H9 (cell line): Measurements from ENCODE around the gene TUNAR. TPM values are rescaled to one million over a fixed set of nuclear protein-coding genes. Genes with fewer than 3 reads are reported as not detected.

Experiments
- DNase-seq: peaks from one replicate; pipeline ENCODE4 v3.0.0-alpha.2; 2017
- H2AFZ ChIP-seq: one replicate; pipeline ENCODE4 v1.6.1; 2013; ENCODE audit warnings: mild to moderate bottlenecking, low read length, control low read depth, moderate library complexity
- H2AK5ac ChIP-seq: 2 replicates; pipeline ENCODE4 v1.6.1; 2013; ENCODE audit warnings: low read length, control low read depth, mixed read lengths; ENCODE audit not compliant: insufficient read length
- H2BK120ac ChIP-seq: one replicate; pipeline ENCODE4 v1.6.1; 2013; ENCODE audit warnings: low read depth, mild to moderate bottlenecking, low read length, control low read depth, inconsistent platforms; ENCODE audit not compliant: poor library complexity, severe bottlenecking
- H2BK12ac ChIP-seq: 2 replicates; pipeline ENCODE4 v1.6.1; 2013; ENCODE audit warnings: low read length, control low read depth, mixed read lengths, low read depth; ENCODE audit not compliant: insufficient read length
- H2BK15ac ChIP-seq: 2 replicates; pipeline ENCODE4 v1.6.1; 2013; ENCODE audit warnings: low read depth, low read length, control low read depth
- H2BK20ac ChIP-seq: one replicate; pipeline ENCODE4 v1.6.1; 2013; ENCODE audit warnings: low read depth, mild to moderate bottlenecking, low read length, control low read depth, inconsistent platforms; ENCODE audit not compliant: poor library complexity, severe bottlenecking
- H2BK5ac ChIP-seq: 2 replicates; pipeline ENCODE4 v1.6.1; 2013; ENCODE audit warnings: low read length, control low read depth, mixed read lengths; ENCODE audit not compliant: insufficient read length
- H3K14ac ChIP-seq: 2 replicates; pipeline ENCODE4 v1.6.1; 2013; ENCODE audit warnings: low read length, control low read depth; ENCODE audit not compliant: insufficient read depth
- H3K18ac ChIP-seq: 2 replicates; pipeline ENCODE4 v1.6.1; 2013; ENCODE audit warnings: low read depth, mild to moderate bottlenecking, mixed read lengths, low read length, control low read depth; ENCODE audit not compliant: insufficient read length
- H3K23ac ChIP-seq: 2 replicates; pipeline ENCODE4 v1.6.1; 2013; ENCODE audit warnings: low read length, control low read depth, mixed read lengths, low read depth; ENCODE audit not compliant: insufficient read length
- H3K23me2 ChIP-seq: 2 replicates; pipeline ENCODE4 v1.6.1; 2013; ENCODE audit warnings: low read depth, mild to moderate bottlenecking, mixed read lengths, low read length, control low read depth; ENCODE audit not compliant: insufficient read length, poor library complexity, severe bottlenecking
- H3K27ac ChIP-seq: 2 replicates; pipeline ENCODE4 v1.5.1; 2013; ENCODE audit warnings: low read length, control low read depth, mixed read lengths, low read depth; ENCODE audit not compliant: insufficient read length
- H3K27me3 ChIP-seq: 2 replicates; pipeline ENCODE4 v1.6.1; 2013; ENCODE audit warnings: low read length, control low read depth, inconsistent platforms; ENCODE audit not compliant: insufficient read depth
- H3K4ac ChIP-seq: 2 replicates; pipeline ENCODE4 v1.6.1; 2013; ENCODE audit warnings: low read depth, mild to moderate bottlenecking, control low read depth, inconsistent platforms, low read length, moderate library complexity
- H3K4me1 ChIP-seq: 2 replicates; pipeline ENCODE4 v1.6.1; 2013; ENCODE audit warnings: low read length, control low read depth, inconsistent platforms; ENCODE audit not compliant: insufficient read depth
- H3K4me2 ChIP-seq: 2 replicates; pipeline ENCODE4 v1.6.1; 2013; ENCODE audit warnings: low read length, control low read depth, mixed read lengths; ENCODE audit not compliant: insufficient read length, insufficient read depth
- H3K56ac ChIP-seq: 2 replicates; pipeline ENCODE4 v1.6.1; 2013; ENCODE audit warnings: low read depth, mild to moderate bottlenecking, mixed read lengths, low read length, control low read depth; ENCODE audit not compliant: insufficient read length
- H3K79me1 ChIP-seq: 2 replicates; pipeline ENCODE4 v1.6.1; 2013; ENCODE audit warnings: low read depth, mild to moderate bottlenecking, moderate library complexity, low read length, control low read depth, inconsistent platforms; ENCODE audit not compliant: insufficient read depth, poor library complexity, severe bottlenecking
- H3K79me2 ChIP-seq: 2 replicates; pipeline ENCODE4 v1.6.1; 2013; ENCODE audit warnings: low read length, control low read depth, inconsistent platforms; ENCODE audit not compliant: insufficient read depth
- H3K9ac ChIP-seq: 2 replicates; pipeline ENCODE4 v1.6.1; 2013; ENCODE audit warnings: low read length, control low read depth, mixed read lengths; ENCODE audit not compliant: insufficient read length; ENCODE audit errors: extremely low read depth
- H3K9me3 ChIP-seq: one replicate; pipeline ENCODE4 v1.6.1; 2013; ENCODE audit warnings: low read depth, low read length, inconsistent platforms; ENCODE audit not compliant: control insufficient read depth
- H3T11ph ChIP-seq: one replicate; pipeline ENCODE4 v1.6.1; 2013; ENCODE audit warnings: mild to moderate bottlenecking, low read length, control low read depth, inconsistent platforms
- H4K20me1 ChIP-seq: one replicate; pipeline ENCODE4 v1.6.1; 2013; ENCODE audit not compliant: control insufficient read depth, insufficient read length, insufficient read depth
- H4K5ac ChIP-seq: 2 replicates; pipeline ENCODE4 v1.6.1; 2013; ENCODE audit warnings: low read depth, mild to moderate bottlenecking, mixed read lengths, low read length, control low read depth; ENCODE audit not compliant: insufficient read length
- H4K8ac ChIP-seq: replicated peaks from 2 replicates; pipeline ENCODE4 v1.6.1; 2013; ENCODE audit warnings: low read length, control low read depth, mixed read lengths, low read depth; ENCODE audit not compliant: insufficient read length
- H4K91ac ChIP-seq: 2 replicates; pipeline ENCODE4 v1.6.1; 2013; ENCODE audit warnings: low read depth, mild to moderate bottlenecking, moderate library complexity, mixed read lengths, low read length, control low read depth; ENCODE audit not compliant: insufficient read length
- H3K27ac Mint-ChIP-seq, 3 experiments: 2 replicates in 2 of 3; 3 replicates in 1 of 3; pipeline ENCODE4 v1.8.0; 2020 to 2021; ENCODE audit warnings: mixed read lengths in 3 of 3, mild to moderate bottlenecking in 1 of 3, moderate library complexity in 1 of 3
- H3K27me3 Mint-ChIP-seq: 2 replicates; pipeline ENCODE4 v1.8.0; 2021; ENCODE audit warnings: low read depth, mild to moderate bottlenecking, moderate library complexity, mixed read lengths
- H3K36me3 Mint-ChIP-seq, 3 experiments: 2 replicates in 2 of 3; 3 replicates in 1 of 3; pipeline ENCODE4 v1.8.0; 2020 to 2021; ENCODE audit warnings: low read depth in 3 of 3, mixed read lengths in 3 of 3; ENCODE audit not compliant: insufficient read depth in 1 of 3
- H3K4me1 Mint-ChIP-seq, 2 experiments: 2 replicates each; pipeline ENCODE4 v1.8.0; 2020; ENCODE audit warnings: mixed read lengths in 2 of 2
- H3K4me3 Mint-ChIP-seq, 2 experiments: 2 replicates in 1 of 2; 3 replicates in 1 of 2; pipeline ENCODE4 v1.8.0; 2020 to 2021; ENCODE audit warnings: mild to moderate bottlenecking in 2 of 2, mixed read lengths in 2 of 2, moderate library complexity in 1 of 2
- H3K9me3 Mint-ChIP-seq, 2 experiments: 2 replicates in 1 of 2; 3 replicates in 1 of 2; pipeline ENCODE4 v1.8.0; 2020; ENCODE audit warnings: mild to moderate bottlenecking in 2 of 2, mixed read lengths in 2 of 2, moderate library complexity in 1 of 2
- WGBS: extraction: QIAGEN DNeasy Blood & Tissue Kit; methylation state at CpG from one replicate; pipeline ENCODE4 v1.1.7; 2013; ENCODE audit warnings: missing lambda C conversion rate, low lambda C conversion rate, mixed read lengths; ENCODE audit not compliant: insufficient read length; ENCODE audit errors: extremely low coverage; 5-methylcytosine and 5-hydroxymethylcytosine counted together
- total RNA-seq: library from RNA; stranded (reverse); gene quantifications from 2 replicates; pipeline ENCODE4 v1.2.1, GENCODE V29; 2021
- TF ChIP-seq, protein P1 (sequence below): fragments of 200-600 bp; sonication (generic); conservative IDR thresholded peaks from 3 replicates; pipeline ENCODE4 v1.8.0; 2021; ENCODE audit warnings: antibody characterized with exemption, mild to moderate bottlenecking

Gene TUNAR
- total RNA-seq, 1 experiment from 2014 or later = 26.2 TPM

DNA sequence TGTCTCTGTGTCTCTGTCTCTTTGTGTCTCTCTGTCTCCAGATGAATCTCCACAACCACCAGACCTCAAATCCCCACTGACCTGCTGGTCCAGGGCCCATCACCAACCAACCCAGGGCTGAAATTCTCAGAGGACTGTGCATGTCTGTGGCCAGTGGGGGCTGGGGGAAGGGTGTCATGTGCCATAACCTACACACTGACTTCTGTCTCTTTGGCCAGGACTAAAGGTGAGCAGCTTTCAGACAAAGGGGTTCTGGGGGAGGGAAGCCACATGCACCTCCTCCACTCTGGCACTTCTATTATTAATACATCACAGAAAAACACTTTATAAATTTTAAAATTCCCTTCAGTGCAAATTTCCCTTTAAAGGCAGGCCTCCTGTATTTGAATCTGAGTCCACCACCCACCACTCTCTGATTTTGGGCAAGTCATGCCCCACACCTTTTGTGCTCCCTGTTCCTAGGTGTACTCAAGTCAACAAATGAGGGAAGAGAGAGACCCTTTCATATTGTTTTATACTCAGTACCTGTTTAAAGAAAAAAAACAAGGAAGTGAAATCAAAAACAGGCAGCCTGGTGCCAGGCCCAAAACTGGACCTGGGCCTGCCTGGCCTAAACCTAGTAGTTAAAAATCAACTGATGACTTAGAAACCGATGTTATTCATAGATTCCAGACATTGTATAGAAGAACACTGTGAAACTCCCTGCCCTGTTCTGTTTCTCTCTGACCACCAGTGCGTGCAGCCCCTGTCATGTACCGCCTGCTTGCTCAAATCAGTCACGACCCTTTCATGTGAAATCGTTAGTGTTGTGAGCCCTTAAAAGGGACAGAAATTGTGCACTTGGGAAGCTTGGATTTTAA lies 80.2 kb downstream of the TUNAR start:
- no peak overlapping the region for H3K27ac ChIP-seq
- no peaks in the 10 kb centered on the region for H3K9me3 ChIP-seq
- no peaks in the 10 kb centered on the region; a peak in 1 of 5 replicates for H3K9me3 Mint-ChIP-seq
- no peaks in the 10 kb centered on the region; the same call in 1 of the 2 replicates for H3K27me3 Mint-ChIP-seq
- H2BK120ac ChIP-seq = no peak overlapping the region
- H3K56ac ChIP-seq = no peak overlapping the region
- H3K18ac ChIP-seq = no peak overlapping the region
- H2AFZ ChIP-seq = no peak overlapping the region
- H4K20me1 ChIP-seq = no peaks in the 10 kb centered on the region
- H4K5ac ChIP-seq = no peak overlapping the region
- no peak for DNase-seq
- H3K27me3 ChIP-seq = no peaks in the 10 kb centered on the region
- H3K9ac ChIP-seq = no peak overlapping the region
- H3K23ac ChIP-seq = no peak overlapping the region
- no peak overlapping the region for H2BK12ac ChIP-seq
- no peaks in the 10 kb centered on the region; a peak in 1 of 7 replicates for H3K36me3 Mint-ChIP-seq
- no peaks in the 10 kb centered on the region for H3K79me2 ChIP-seq
- no peak overlapping the region for H2BK15ac ChIP-seq
- no peak overlapping the region for H3K4me3 Mint-ChIP-seq
- H2BK5ac ChIP-seq = no peak overlapping the region
- H3K14ac ChIP-seq = no peak overlapping the region
- no peak overlapping the region for H3T11ph ChIP-seq
- no peak overlapping the region for H3K4me2 ChIP-seq
- peaks cover 8% of the 10 kb centered on the region; the same call in 1 of the 2 replicates for H3K4me1 ChIP-seq
- no peak overlapping the region for H4K8ac ChIP-seq
- H4K91ac ChIP-seq = no peak overlapping the region
- no peaks in the 10 kb centered on the region for H3K23me2 ChIP-seq
- TF ChIP-seq, protein P1, sequence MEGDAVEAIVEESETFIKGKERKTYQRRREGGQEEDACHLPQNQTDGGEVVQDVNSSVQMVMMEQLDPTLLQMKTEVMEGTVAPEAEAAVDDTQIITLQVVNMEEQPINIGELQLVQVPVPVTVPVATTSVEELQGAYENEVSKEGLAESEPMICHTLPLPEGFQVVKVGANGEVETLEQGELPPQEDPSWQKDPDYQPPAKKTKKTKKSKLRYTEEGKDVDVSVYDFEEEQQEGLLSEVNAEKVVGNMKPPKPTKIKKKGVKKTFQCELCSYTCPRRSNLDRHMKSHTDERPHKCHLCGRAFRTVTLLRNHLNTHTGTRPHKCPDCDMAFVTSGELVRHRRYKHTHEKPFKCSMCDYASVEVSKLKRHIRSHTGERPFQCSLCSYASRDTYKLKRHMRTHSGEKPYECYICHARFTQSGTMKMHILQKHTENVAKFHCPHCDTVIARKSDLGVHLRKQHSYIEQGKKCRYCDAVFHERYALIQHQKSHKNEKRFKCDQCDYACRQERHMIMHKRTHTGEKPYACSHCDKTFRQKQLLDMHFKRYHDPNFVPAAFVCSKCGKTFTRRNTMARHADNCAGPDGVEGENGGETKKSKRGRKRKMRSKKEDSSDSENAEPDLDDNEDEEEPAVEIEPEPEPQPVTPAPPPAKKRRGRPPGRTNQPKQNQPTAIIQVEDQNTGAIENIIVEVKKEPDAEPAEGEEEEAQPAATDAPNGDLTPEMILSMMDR = no peak
- no CpG with 5 or more reads among the region's 5 CpGs for WGBS
- H2BK20ac ChIP-seq = no peak overlapping the region
- no peak overlapping the region for H2AK5ac ChIP-seq
- H3K4ac ChIP-seq = no peak overlapping the region
- H3K4me1 Mint-ChIP-seq = peaks cover 51 to 67% of the 10 kb centered on the region in 2 experiments
- peak overlapping the region in 2 of 3 experiments; percentile 19 to 87; a peak in 5 of 7 replicates for H3K27ac Mint-ChIP-seq
- H3K79me1 ChIP-seq = no peaks in the 10 kb centered on the region
